Parathyroid adenoma (tissue), 2 donors: ENCODE measurements around the gene ANKAR.

Experiments
- H2AFZ ChIP-seq: fragments of 300-600 bp; sonication (generic); one replicate; pipeline ENCODE4 v1.7.0; 2017; ENCODE audit warnings: antibody characterized with exemption, mild to moderate bottlenecking
- H3K27ac ChIP-seq: fragments of 300-600 bp; sonication (generic); one replicate; pipeline ENCODE4 v1.7.0; 2017
- H3K27me3 ChIP-seq: fragments of 300-600 bp; sonication (generic); one replicate; pipeline ENCODE4 v1.7.0; 2017; ENCODE audit warnings: low read length; ENCODE audit not compliant: control insufficient read depth, insufficient read depth
- H3K36me3 ChIP-seq: fragments of 300-600 bp; sonication (generic); one replicate; pipeline ENCODE4 v1.7.0; 2017; ENCODE audit warnings: low read length; ENCODE audit not compliant: control insufficient read depth, insufficient read depth
- H3K4me1 ChIP-seq: fragments of 300-600 bp; sonication (generic); one replicate; pipeline ENCODE4 v1.7.0; 2017; ENCODE audit warnings: control low read depth
- H3K4me2 ChIP-seq: fragments of 300-600 bp; sonication (generic); one replicate; pipeline ENCODE4 v1.7.0; 2017; ENCODE audit warnings: low read length
- H3K4me3 ChIP-seq: fragments of 300-600 bp; sonication (generic); one replicate; pipeline ENCODE4 v1.7.0; 2017; ENCODE audit warnings: low read depth, low read length
- H3K79me2 ChIP-seq: fragments of 300-600 bp; sonication (generic); one replicate; pipeline ENCODE4 v1.7.0; 2017; ENCODE audit warnings: control low read depth
- H3K9ac ChIP-seq: fragments of 300-600 bp; sonication (generic); one replicate; pipeline ENCODE4 v1.7.0; 2017; ENCODE audit warnings: mild to moderate bottlenecking
- H3K9me3 ChIP-seq: fragments of 300-600 bp; sonication (generic); one replicate; pipeline ENCODE4 v1.7.0; 2017; ENCODE audit warnings: low read length; ENCODE audit not compliant: control insufficient read depth
- TF ChIP-seq, protein P1 (sequence below): fragments of 300-600 bp; sonication (generic); IDR thresholded peaks from one replicate; pipeline ENCODE4 v1.7.0; 2017; ENCODE audit warnings: antibody characterized with exemption, mild to moderate bottlenecking
- donor health status: primary hyperparathyroidism.

The ANKAR gene

DNA sequence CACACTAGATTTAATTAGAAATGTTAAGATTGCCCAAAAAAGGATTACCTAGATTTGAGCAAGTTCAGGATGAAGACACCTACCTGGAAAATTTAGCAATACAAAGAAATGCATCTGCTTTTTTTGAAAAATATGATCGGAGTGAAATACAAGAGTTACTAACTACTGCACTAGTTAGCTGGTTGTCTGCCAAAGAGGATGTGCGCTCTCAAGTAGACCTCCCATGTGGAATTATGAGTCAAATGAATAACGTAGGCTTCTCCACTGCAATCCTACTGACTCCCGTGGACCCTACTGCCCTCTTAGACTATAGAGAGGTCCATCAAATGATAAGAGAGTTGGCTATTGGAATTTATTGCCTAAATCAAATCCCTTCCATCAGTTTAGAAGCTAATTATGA lies 2.0 kb downstream of the ANKAR start:
- H2AFZ ChIP-seq, result no peak overlapping the region
- no peak overlapping the region for H3K9ac ChIP-seq
- H3K27ac ChIP-seq, result no peak overlapping the region
- H3K4me3 ChIP-seq, result no peak overlapping the region
- peaks cover 11% of the 10 kb centered on the region for H3K4me1 ChIP-seq
- H3K27me3 ChIP-seq, result no peaks in the 10 kb centered on the region
- peaks cover 5% of the 10 kb centered on the region for H3K79me2 ChIP-seq
- no peak overlapping the region for H3K4me2 ChIP-seq
- H3K36me3 ChIP-seq, result no peaks in the 10 kb centered on the region
- no peaks in the 10 kb centered on the region for H3K9me3 ChIP-seq
- TF ChIP-seq, protein P1, sequence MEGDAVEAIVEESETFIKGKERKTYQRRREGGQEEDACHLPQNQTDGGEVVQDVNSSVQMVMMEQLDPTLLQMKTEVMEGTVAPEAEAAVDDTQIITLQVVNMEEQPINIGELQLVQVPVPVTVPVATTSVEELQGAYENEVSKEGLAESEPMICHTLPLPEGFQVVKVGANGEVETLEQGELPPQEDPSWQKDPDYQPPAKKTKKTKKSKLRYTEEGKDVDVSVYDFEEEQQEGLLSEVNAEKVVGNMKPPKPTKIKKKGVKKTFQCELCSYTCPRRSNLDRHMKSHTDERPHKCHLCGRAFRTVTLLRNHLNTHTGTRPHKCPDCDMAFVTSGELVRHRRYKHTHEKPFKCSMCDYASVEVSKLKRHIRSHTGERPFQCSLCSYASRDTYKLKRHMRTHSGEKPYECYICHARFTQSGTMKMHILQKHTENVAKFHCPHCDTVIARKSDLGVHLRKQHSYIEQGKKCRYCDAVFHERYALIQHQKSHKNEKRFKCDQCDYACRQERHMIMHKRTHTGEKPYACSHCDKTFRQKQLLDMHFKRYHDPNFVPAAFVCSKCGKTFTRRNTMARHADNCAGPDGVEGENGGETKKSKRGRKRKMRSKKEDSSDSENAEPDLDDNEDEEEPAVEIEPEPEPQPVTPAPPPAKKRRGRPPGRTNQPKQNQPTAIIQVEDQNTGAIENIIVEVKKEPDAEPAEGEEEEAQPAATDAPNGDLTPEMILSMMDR, result no peak

DNA sequence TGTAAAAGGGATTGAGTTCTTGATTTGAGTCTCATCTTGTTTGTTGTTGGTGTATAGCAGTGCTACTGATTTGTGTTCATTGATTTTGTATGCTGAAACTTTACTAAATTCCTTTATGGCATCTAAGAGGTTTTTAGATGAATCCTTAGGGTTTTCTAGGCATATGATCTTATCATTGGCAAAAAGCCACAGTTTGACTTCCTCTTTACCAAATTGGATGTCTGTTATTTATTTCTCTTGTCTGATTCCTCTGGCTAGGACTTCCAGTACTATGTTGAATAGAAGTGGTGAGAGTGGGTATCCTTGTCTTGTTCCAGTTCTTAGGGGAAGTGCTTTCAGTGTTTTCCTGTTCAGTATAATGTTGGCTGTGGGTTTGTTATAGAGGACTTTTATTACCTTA lies 4.8 kb downstream of the ANKAR start:
- H3K4me3 ChIP-seq, result no peak overlapping the region
- no peaks in the 10 kb centered on the region for H3K9me3 ChIP-seq
- no peak overlapping the region for H3K9ac ChIP-seq
- H3K4me2 ChIP-seq, result no peak overlapping the region
- no peak overlapping the region for H2AFZ ChIP-seq
- H3K27me3 ChIP-seq, result no peaks in the 10 kb centered on the region
- peaks cover 4% of the 10 kb centered on the region for H3K4me1 ChIP-seq
- H3K36me3 ChIP-seq, result no peaks in the 10 kb centered on the region
- TF ChIP-seq, protein P1, result no peak
- no peak overlapping the region for H3K27ac ChIP-seq
- peaks cover 5% of the 10 kb centered on the region for H3K79me2 ChIP-seq

DNA sequence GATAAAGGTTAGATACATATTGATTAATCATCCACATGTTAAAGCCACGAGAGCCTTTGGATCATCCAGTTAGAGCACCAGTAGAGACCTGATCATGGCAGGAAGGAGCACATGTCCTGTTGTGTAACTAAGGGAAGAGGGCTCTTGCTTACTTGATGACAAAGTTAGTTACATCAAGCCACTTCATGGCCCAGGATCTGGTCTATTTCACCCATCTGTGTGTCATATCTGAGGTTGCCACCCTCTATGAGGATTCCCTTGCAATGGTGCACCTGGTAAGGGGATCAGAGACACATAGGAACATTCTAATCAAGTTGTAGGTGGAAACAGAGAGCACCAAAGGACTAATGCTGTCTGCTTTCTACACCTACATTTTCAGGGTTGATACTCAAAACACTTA lies 6.7 kb downstream of the ANKAR start:
- no peaks in the 10 kb centered on the region for H3K27me3 ChIP-seq
- H3K36me3 ChIP-seq, result no peaks in the 10 kb centered on the region
- H2AFZ ChIP-seq, result no peak overlapping the region
- no peak overlapping the region for H3K4me3 ChIP-seq
- no peak overlapping the region for H3K9ac ChIP-seq
- no peaks in the 10 kb centered on the region for H3K79me2 ChIP-seq
- H3K9me3 ChIP-seq, result no peaks in the 10 kb centered on the region
- H3K4me2 ChIP-seq, result no peak overlapping the region
- H3K27ac ChIP-seq, result no peak overlapping the region
- TF ChIP-seq, protein P1, result no peak
- H3K4me1 ChIP-seq, result peaks cover 4% of the 10 kb centered on the region

DNA sequence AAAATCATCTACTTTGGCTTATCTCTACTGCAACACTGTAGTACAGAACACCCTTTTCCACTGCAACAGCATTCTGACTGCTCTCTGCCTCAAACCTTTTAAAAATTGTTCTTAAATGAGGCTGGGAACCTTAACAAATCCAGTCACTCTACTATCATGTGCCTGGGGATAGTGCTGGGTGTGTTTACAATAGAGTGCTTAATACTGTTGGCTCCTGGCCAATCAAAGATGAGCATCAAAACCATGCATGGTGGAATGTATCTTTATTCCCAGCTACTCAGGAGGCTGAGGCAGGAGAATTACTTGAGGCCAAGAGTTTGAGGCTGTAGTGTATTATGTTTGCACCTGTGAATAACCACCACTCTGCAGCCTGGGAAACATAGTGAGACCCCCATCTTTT lies 7.4 kb downstream of the ANKAR start:
- no peak overlapping the region for H3K4me3 ChIP-seq
- H3K9me3 ChIP-seq, result no peaks in the 10 kb centered on the region
- no peaks in the 10 kb centered on the region for H3K27me3 ChIP-seq
- H3K36me3 ChIP-seq, result no peaks in the 10 kb centered on the region
- no peak overlapping the region for H2AFZ ChIP-seq
- H3K27ac ChIP-seq, result no peak overlapping the region
- no peak overlapping the region for H3K9ac ChIP-seq
- H3K79me2 ChIP-seq, result peaks cover 3% of the 10 kb centered on the region
- TF ChIP-seq, protein P1, result no peak
- peaks cover 4% of the 10 kb centered on the region for H3K4me1 ChIP-seq
- no peak overlapping the region for H3K4me2 ChIP-seq

DNA sequence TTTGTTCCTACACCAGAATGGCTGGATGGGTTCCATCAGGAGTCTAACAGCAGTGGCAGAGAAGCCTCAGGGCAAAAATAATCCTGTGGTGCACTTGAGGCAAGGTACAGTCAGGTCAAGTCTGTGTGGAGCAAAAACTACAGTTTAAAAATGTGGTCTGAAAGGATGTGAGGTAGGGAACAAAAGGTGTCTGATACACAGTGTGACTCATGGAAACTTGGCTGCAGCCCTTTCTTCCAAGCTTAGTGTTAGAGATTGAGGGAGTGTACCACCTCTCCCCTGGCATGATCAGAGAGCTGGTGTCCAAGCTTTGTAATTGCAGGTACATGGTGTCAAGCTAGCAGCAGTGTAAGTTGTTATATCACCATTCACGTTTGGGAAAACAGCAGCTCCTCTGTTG lies 8.9 kb downstream of the ANKAR start:
- Histone ChIP-seq H3K9ac (no peak overlapping the region), H2AFZ (no peak overlapping the region), H3K79me2 (peaks cover 6% of the 10 kb centered on the region), H3K36me3 (no peaks in the 10 kb centered on the region), H3K4me1 (peaks cover 4% of the 10 kb centered on the region), H3K4me2 (no peak overlapping the region), H3K9me3 (no peaks in the 10 kb centered on the region), H3K27ac (no peak overlapping the region), H3K27me3 (no peaks in the 10 kb centered on the region), H3K4me3 (no peak overlapping the region)
- TF ChIP-seq, protein P1, result no peak
